ENCODE results near the gene C4orf50. TPM values are rescaled to one million over a fixed set of nuclear protein-coding genes. Genes with fewer than 3 reads are reported as not detected.

C4orf50 gene
- total RNA-seq, 1 donor from 2014 or later = not detected

- H3K4me3 ChIP-seq (ENCODE audit: low read depth, low read length) = no peak overlapping the region
- no peak for DNase-seq (ENCODE audit: low read depth)
- TF ChIP-seq CTCF (conservative IDR thresholded peaks at IDR 0.05; ENCODE audit: low read depth, low read length) = no peak
Measured at GRCh38 chr4:5990446-5991160, 27.6 kb downstream of the C4orf50 start.

GRCh38 chr4:5989236-5990225, 28.7 kb downstream of the C4orf50 start:
- no peak overlapping the region for H3K4me3 ChIP-seq (ENCODE audit: low read depth, low read length)
- TF ChIP-seq CTCF (conservative IDR thresholded peaks at IDR 0.05; ENCODE audit: low read depth, low read length) = no peak
- DNase-seq (ENCODE audit: low read depth) = no peak

GRCh38 chr4:5988086-5988845, 30.0 kb downstream of the C4orf50 start:
- no peak for DNase-seq (ENCODE audit: low read depth)
- TF ChIP-seq CTCF (conservative IDR thresholded peaks at IDR 0.05; ENCODE audit: low read depth, low read length) = no peak
- no peak overlapping the region for H3K4me3 ChIP-seq (ENCODE audit: low read depth, low read length)

- no peak for DNase-seq (ENCODE audit: low read depth)
- no peak for TF ChIP-seq CTCF (conservative IDR thresholded peaks at IDR 0.05; ENCODE audit: low read depth, low read length)
- H3K4me3 ChIP-seq (ENCODE audit: low read depth, low read length) = no peak overlapping the region
Measured at GRCh38 chr4:5984843-5985242, 33.4 kb downstream of the C4orf50 start.

GRCh38 chr4:5982156-5982973, 35.9 kb downstream of the C4orf50 start:
- DNase-seq (ENCODE audit: low read depth) = no peak
- TF ChIP-seq CTCF (conservative IDR thresholded peaks at IDR 0.05; ENCODE audit: low read depth, low read length) = no peak
- H3K4me3 ChIP-seq (ENCODE audit: low read depth, low read length) = no peak overlapping the region
